22Rv1 (cell line): Measurements from ENCODE around the gene SH3TC1.

Experiments
- H3K27ac ChIP-seq: fragments of 450-650 bp; 2 replicates; pipeline ENCODE4 v1.5.1; 2017
- ZFX ChIP-seq: fragments of 450-650 bp; IDR thresholded peaks from 2 replicates; pipeline ENCODE4 v1.6.1; 2017; ENCODE audit warnings: antibody characterized with exemption, borderline replicate concordance
- TF ChIP-seq, protein P1 (sequence below): fragments of 450-650 bp; IDR thresholded peaks from 2 replicates; pipeline ENCODE4 v1.5.1; 2017; ENCODE audit warnings: mild to moderate bottlenecking

Gene SH3TC1

GRCh38 chr4:8205241-8205707 is 6.2 kb downstream of the SH3TC1 start:
- TF ChIP-seq, protein P1, sequence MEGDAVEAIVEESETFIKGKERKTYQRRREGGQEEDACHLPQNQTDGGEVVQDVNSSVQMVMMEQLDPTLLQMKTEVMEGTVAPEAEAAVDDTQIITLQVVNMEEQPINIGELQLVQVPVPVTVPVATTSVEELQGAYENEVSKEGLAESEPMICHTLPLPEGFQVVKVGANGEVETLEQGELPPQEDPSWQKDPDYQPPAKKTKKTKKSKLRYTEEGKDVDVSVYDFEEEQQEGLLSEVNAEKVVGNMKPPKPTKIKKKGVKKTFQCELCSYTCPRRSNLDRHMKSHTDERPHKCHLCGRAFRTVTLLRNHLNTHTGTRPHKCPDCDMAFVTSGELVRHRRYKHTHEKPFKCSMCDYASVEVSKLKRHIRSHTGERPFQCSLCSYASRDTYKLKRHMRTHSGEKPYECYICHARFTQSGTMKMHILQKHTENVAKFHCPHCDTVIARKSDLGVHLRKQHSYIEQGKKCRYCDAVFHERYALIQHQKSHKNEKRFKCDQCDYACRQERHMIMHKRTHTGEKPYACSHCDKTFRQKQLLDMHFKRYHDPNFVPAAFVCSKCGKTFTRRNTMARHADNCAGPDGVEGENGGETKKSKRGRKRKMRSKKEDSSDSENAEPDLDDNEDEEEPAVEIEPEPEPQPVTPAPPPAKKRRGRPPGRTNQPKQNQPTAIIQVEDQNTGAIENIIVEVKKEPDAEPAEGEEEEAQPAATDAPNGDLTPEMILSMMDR = no peak
- TF ChIP-seq ZFX = no peak
- no peak overlapping the region for H3K27ac ChIP-seq

DNA sequence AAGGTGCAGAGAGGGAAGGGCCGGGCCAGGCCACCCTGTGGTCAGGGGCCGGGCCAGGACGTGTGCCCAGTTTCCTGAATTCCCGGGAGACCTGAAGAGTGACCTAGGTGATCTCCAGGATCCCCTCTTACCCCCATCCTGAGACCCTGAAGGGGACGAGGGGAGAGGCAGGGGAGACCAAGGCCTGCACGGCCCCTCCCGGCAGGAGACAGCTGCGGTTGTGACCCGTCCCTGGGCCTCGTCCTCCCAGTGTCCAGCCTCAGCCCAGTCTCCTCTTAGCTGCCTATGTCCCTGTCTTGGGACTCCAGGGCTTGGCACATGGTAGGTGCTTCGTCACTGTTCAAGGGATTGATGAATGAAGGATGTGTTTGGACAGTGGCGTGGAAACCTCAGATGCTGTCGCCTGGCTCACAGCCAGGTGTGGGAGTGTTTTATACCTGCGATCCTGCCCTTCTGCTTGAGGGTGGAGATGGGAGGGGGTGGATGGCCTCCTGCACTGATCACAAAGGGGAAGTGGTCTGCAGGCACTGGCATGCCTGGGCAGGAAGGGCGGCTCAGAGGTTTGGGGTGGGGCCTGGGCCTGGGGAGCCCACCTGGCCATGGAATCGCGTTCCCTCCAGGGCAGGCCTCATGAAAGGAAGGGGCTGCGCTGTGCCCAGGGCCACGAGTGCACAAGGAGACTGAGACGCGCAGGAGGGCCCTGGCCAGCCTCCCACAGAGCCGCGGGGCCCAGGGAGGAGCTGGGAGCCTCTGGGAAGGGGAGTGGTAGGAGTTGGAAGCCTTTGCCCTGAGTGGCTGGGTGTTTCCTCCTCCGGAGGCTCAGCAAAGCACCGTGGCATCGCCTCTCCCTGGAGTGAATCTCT is 6.9 kb downstream of the SH3TC1 start:
- no peak overlapping the region for H3K27ac ChIP-seq
- no peak for TF ChIP-seq ZFX
- TF ChIP-seq, protein P1 = no peak

GRCh38 chr4:8207314-8207713 is 8.2 kb downstream of the SH3TC1 start:
- TF ChIP-seq, protein P1 = no peak
- TF ChIP-seq ZFX = no peak
- H3K27ac ChIP-seq = no peak overlapping the region

DNA sequence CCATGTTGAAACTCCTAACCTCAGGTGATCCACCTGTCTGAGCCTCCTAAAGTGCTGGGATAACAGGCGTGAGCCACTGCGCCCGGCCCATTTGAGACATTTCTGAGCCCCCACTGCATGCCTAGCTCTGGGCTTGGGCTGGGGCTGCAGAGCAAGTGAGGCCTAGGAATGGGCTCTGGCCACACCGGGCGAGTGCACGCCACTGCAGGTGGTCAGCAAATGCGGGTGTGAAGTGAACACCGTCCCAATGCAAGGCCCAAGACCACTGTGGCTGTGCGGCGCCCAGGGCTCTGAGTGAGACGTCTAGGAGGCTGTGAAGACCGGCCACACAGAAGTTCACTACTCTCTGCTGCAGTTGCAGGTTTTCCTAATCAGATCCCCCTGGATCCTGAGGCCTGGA is 9.5 kb downstream of the SH3TC1 start:
- no peak for TF ChIP-seq ZFX
- TF ChIP-seq, protein P1 = no peak
- no peak overlapping the region for H3K27ac ChIP-seq

- no peak overlapping the region for H3K27ac ChIP-seq
- TF ChIP-seq ZFX = no peak
- TF ChIP-seq, protein P1 = no peak
Observed at GRCh38 chr4:8209181-8209874, 10.2 kb downstream of the SH3TC1 start.

- TF ChIP-seq ZFX = no peak
- TF ChIP-seq, protein P1 = no peak
Observed at GRCh38 chr4:8210010-8210409, 10.9 kb downstream of the SH3TC1 start.

DNA sequence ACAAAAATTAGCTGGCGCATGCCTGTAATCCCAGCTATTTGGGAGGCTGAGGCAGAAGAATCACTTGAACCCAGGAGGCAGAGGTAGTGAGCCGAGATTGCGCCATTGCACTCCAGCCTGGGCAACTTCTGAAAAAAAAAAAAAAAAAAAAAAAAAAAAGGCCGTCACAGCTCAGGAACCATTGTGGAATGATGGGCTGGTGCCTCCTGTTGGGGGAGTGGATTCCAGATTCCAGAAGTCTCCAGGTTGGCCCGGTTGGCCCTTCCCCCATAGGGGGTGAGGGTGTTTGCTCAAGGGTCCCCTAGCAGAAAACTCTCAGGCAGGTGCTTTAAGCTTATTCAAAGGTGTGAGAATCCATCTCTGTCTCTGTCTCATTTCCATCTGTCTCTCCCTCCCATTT is 11.5 kb downstream of the SH3TC1 start:
- H3K27ac ChIP-seq = no peak overlapping the region
- TF ChIP-seq, protein P1 = no peak
- no peak for TF ChIP-seq ZFX

More at GRCh38 chr4:8210010-8210409, 10.9 kb downstream of the SH3TC1 start:
- no peak overlapping the region for H3K27ac ChIP-seq
